HTERT RPE-1 (cell line): ENCODE data around the gene SASH3.

Experiments
- in situ Hi-C: fragments of 300-500 bp; cut with MboI; formaldehyde crosslinking; loops from 4 replicates; pipeline ENCODE4 v1.14.3; 2020; ENCODE audit warnings: low sequenced_read_pairs

The SASH3 gene

GRCh38 chrX:129755779-129756650 is 23.7 kb upstream of the SASH3 start:
- in situ Hi-C loops: no loop called here

- in situ Hi-C loops: no loop called here
Observed at GRCh38 chrX:129759576-129760061, 20.1 kb upstream of the SASH3 start.

- in situ Hi-C loops: no loop called here
Observed at GRCh38 chrX:129760155-129760554, 19.6 kb upstream of the SASH3 start.

- in situ Hi-C loops: no loop called here
Observed at GRCh38 chrX:129760981-129761380, 18.8 kb upstream of the SASH3 start.

- in situ Hi-C loops: no loop called here
Observed at GRCh38 chrX:129761596-129761995, 18.2 kb upstream of the SASH3 start.

- in situ Hi-C loops: no loop called here
Observed at GRCh38 chrX:129762448-129762847, 17.3 kb upstream of the SASH3 start.

- in situ Hi-C loops: no loop called here
Observed at GRCh38 chrX:129763666-129764065, 16.1 kb upstream of the SASH3 start.

- in situ Hi-C loops: no loop called here
Observed at GRCh38 chrX:129768186-129768585, 11.6 kb upstream of the SASH3 start.

- in situ Hi-C loops: no loop called here
Observed at GRCh38 chrX:129768586-129769466, 10.9 kb upstream of the SASH3 start.

- in situ Hi-C loops: no loop called here
Observed at GRCh38 chrX:129769467-129770154, 10.1 kb upstream of the SASH3 start.

GRCh38 chrX:129771266-129771995 is 8.3 kb upstream of the SASH3 start:
- in situ Hi-C loops: no loop called here

GRCh38 chrX:129772796-129773431 is 6.8 kb upstream of the SASH3 start:
- in situ Hi-C loops: no loop called here

- in situ Hi-C loops: no loop called here
Observed at GRCh38 chrX:129773649-129774458, 5.9 kb upstream of the SASH3 start.

GRCh38 chrX:129777218-129778030 is 2.3 kb upstream of the SASH3 start:
- in situ Hi-C loops: no loop called here

- in situ Hi-C loops: no loop called here
Observed at GRCh38 chrX:129779086-129779672, 570 bp upstream of the SASH3 start.

GRCh38 chrX:129780441-129781105 is 824 bp downstream of the SASH3 start:
- in situ Hi-C loops: no loop called here

- in situ Hi-C loops: no loop called here
Observed at GRCh38 chrX:129781134-129781672, 1.5 kb downstream of the SASH3 start.
